Measurements from ENCODE around the gene ADGRG4.
"Not testable (repeated sequence)": the region's sequence is repeated elsewhere in the genome, so short reads cannot be mapped to it uniquely, and the experiment has no call there.

ADGRG4 gene

GRCh38 chrX:136380010-136380769 is 79.4 kb downstream of the ADGRG4 start:
- no peak for DNase-seq (ENCODE audit: low read depth in 2 of 2)

- no peak for DNase-seq (ENCODE audit: low read depth in 2 of 2)
Measured at GRCh38 chrX:136386173-136386572, 85.4 kb downstream of the ADGRG4 start.

- no peak for DNase-seq (ENCODE audit: low read depth in 2 of 2)
Measured at GRCh38 chrX:136386826-136387225, 86.1 kb downstream of the ADGRG4 start.

- DNase-seq (ENCODE audit: low read depth in 2 of 2): no peak
Measured at GRCh38 chrX:136387951-136388502, 87.3 kb downstream of the ADGRG4 start.

GRCh38 chrX:136390921-136391320 is 90.2 kb downstream of the ADGRG4 start:
- DNase-seq (ENCODE audit: low read depth in 2 of 2): no peak

GRCh38 chrX:136395271-136395670 is 94.5 kb downstream of the ADGRG4 start:
- no peak for DNase-seq (ENCODE audit: low read depth in 2 of 2)

GRCh38 chrX:136397001-136397400 is 96.2 kb downstream of the ADGRG4 start:
- DNase-seq (ENCODE audit: low read depth in 2 of 2): no peak

GRCh38 chrX:136405126-136405525 is 104.4 kb downstream of the ADGRG4 start:
- DNase-seq (ENCODE audit: low read depth in 2 of 2): no peak

GRCh38 chrX:136417806-136418205 is 117.0 kb downstream of the ADGRG4 start:
- DNase-seq (ENCODE audit: low read depth in 2 of 2): no peak

- no peak for DNase-seq (ENCODE audit: low read depth in 2 of 2)
Measured at GRCh38 chrX:136421338-136421737, 120.6 kb downstream of the ADGRG4 start.

- no peak for DNase-seq (ENCODE audit: low read depth in 2 of 2)
Measured at GRCh38 chrX:136423724-136424123, 123.0 kb downstream of the ADGRG4 start.

- no peak for DNase-seq (ENCODE audit: low read depth in 2 of 2)
Measured at GRCh38 chrX:136425996-136426395, 125.2 kb downstream of the ADGRG4 start.

- DNase-seq (ENCODE audit: low read depth in 2 of 2): no peak
Measured at GRCh38 chrX:136431625-136432024, 130.9 kb downstream of the ADGRG4 start.

- no peak for DNase-seq (ENCODE audit: low read depth in 2 of 2)
Measured at GRCh38 chrX:136437774-136438173, 137.0 kb downstream of the ADGRG4 start.

- DNase-seq (ENCODE audit: low read depth in 2 of 2): no peak
Measured at GRCh38 chrX:136438192-136438591, 137.4 kb downstream of the ADGRG4 start.

GRCh38 chrX:136445674-136446073 is 144.9 kb downstream of the ADGRG4 start:
- DNase-seq (ENCODE audit: low read depth in 2 of 2): not testable (repeated sequence)

GRCh38 chrX:136446208-136446607 is 145.4 kb downstream of the ADGRG4 start:
- no peak for DNase-seq (ENCODE audit: low read depth in 2 of 2)

GRCh38 chrX:136447308-136447707 is 146.5 kb downstream of the ADGRG4 start:
- no peak for DNase-seq (ENCODE audit: low read depth in 2 of 2)

GRCh38 chrX:136447968-136448367 is 147.2 kb downstream of the ADGRG4 start:
- DNase-seq (ENCODE audit: low read depth in 2 of 2): no peak

GRCh38 chrX:136450050-136450830 is 149.5 kb downstream of the ADGRG4 start:
- DNase-seq (ENCODE audit: low read depth in 2 of 2): no peak

- DNase-seq (ENCODE audit: low read depth in 2 of 2): no peak
Measured at GRCh38 chrX:136452614-136453013, 151.9 kb downstream of the ADGRG4 start.

GRCh38 chrX:136453114-136453513 is 152.4 kb downstream of the ADGRG4 start:
- DNase-seq (ENCODE audit: low read depth in 2 of 2): no peak

GRCh38 chrX:136453771-136454170 is 153.0 kb downstream of the ADGRG4 start:
- DNase-seq (ENCODE audit: low read depth in 2 of 2): no peak

Measured in stimulated activated CD8-positive, alpha-beta memory T cell treated with anti-CD3 and anti-CD28 coated beads, Interleukin-2, amount 100 ng/mL, for 48 hours (primary cell).